ENCODE data around the gene NCR3LG1.
"Not testable (repeated sequence)": the region's sequence is repeated elsewhere in the genome, so short reads cannot be mapped to it uniquely, and the experiment has no call there.

The NCR3LG1 gene

GRCh38 chr11:17412488-17413180 lies 61.0 kb downstream of the NCR3LG1 start:
- DNase-seq = no peak

- no peak for DNase-seq
Observed at GRCh38 chr11:17413414-17414316, 62.1 kb downstream of the NCR3LG1 start.

- no peak for DNase-seq
Observed at GRCh38 chr11:17414317-17414737, 62.7 kb downstream of the NCR3LG1 start.

- no peak for DNase-seq
Observed at GRCh38 chr11:17414992-17415391, 63.4 kb downstream of the NCR3LG1 start.

- no peak for DNase-seq
Observed at GRCh38 chr11:17415523-17416104, 64.0 kb downstream of the NCR3LG1 start.

GRCh38 chr11:17416492-17416891 lies 64.9 kb downstream of the NCR3LG1 start:
- no peak for DNase-seq

- DNase-seq = no peak
Observed at GRCh38 chr11:17418444-17419081, 67.0 kb downstream of the NCR3LG1 start.

GRCh38 chr11:17421781-17422180 lies 70.2 kb downstream of the NCR3LG1 start:
- DNase-seq = no peak

GRCh38 chr11:17423533-17424310 lies 72.1 kb downstream of the NCR3LG1 start:
- no peak for DNase-seq

- not testable (repeated sequence) for DNase-seq
Observed at GRCh38 chr11:17426233-17426632, 74.6 kb downstream of the NCR3LG1 start.

All from fibroblast of skin of abdomen (primary cell).